Measurements from ENCODE around the gene CSNK1E. TPM values are rescaled to one million over a fixed set of nuclear protein-coding genes. Genes with fewer than 3 reads are reported as not detected.

The CSNK1E gene
- total RNA-seq, 4 donors from 2014 or later: 112 to 246 (median 160) TPM

- no peak for DNase-seq (ENCODE audit: low spot score in 2 of 2)
- Histone ChIP-seq H3K4me3 (no peak overlapping the region), H3K27me3 (no peaks in the 10 kb centered on the region), H3K27ac (peak overlapping the region; percentile 53), H3K36me3 (no peaks in the 10 kb centered on the region), H3K9me3 (no peaks in the 10 kb centered on the region), H3K4me1 (peaks cover 57% of the 10 kb centered on the region)
- 75% methylated on average over 4 of the region's 4 CpGs for WGBS
- TF ChIP-seq EP300 (IDR thresholded peaks at IDR 0.05) (no peak), CTCF (IDR thresholded peaks at IDR 0.05) (no peak), POLR2AphosphoS5 (IDR thresholded peaks at IDR 0.05) (no peak), POLR2A (IDR thresholded peaks at IDR 0.05) (no peak)
These were observed 59.5 kb downstream of the CSNK1E start for GRCh38 chr22:38257650-38258250.

DNA sequence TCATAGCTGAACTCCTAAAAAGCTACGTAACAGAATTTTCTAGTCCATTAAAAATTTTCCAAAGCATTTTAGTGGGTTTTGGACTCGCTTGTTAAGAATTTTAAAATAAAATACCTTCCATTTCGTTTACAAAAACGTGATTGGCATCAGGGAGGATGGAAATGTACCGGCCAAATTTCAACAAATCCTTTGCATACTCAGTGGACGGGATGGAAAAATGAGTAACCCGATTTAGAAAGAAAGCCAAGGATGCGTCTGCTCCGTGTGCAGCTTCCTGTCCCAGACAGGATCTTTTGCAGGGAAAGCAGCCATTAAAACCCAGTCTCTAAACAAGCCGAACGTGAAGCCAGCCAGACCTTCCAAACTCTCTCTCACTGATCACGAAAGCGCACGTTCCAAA, 60.1 kb downstream of the CSNK1E start:
- no peaks in the 10 kb centered on the region for H3K27me3 ChIP-seq
- H3K4me3 ChIP-seq: no peak overlapping the region

DNA sequence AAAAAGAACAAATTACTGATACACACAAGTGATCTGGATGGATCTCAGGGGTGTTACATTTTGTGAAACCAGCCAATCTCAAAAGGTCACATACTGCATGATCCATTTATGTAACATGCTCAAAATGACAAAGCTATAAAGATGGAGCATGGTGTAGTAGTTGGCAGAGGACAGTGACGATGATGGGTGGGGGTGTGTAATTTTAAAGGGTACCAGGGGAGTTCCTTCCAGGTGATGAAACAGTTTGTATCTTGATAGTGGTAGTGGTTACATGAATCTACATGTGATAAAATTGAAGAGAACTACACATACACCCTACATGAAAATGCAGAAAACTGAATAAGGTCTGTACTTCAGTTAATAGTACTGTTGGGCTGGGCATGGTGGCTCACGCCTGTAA, 61.5 kb downstream of the CSNK1E start:
- Histone ChIP-seq H3K36me3 (no peaks in the 10 kb centered on the region), H3K4me3 (no peak overlapping the region), H3K9me3 (no peaks in the 10 kb centered on the region), H3K27me3 (no peaks in the 10 kb centered on the region), H3K4me1 (peaks cover 46% of the 10 kb centered on the region), H3K27ac (no peak overlapping the region)
- WGBS: 92% methylated on average over 2 of the region's 2 CpGs
- TF ChIP-seq POLR2A (IDR thresholded peaks at IDR 0.05) (no peak), POLR2AphosphoS5 (IDR thresholded peaks at IDR 0.05) (no peak), CTCF (IDR thresholded peaks at IDR 0.05) (no peak), EP300 (IDR thresholded peaks at IDR 0.05) (no peak)
- DNase-seq (ENCODE audit: low spot score in 2 of 2): no peak

More for the DNA sequence above, 60.1 kb downstream of the CSNK1E start:
- Histone ChIP-seq H3K4me1 (peaks cover 51% of the 10 kb centered on the region), H3K9me3 (no peaks in the 10 kb centered on the region), H3K27ac (peak overlapping the region; percentile 53), H3K36me3 (no peaks in the 10 kb centered on the region)
- 42% methylated on average over 14 of the region's 14 CpGs for WGBS
- TF ChIP-seq POLR2AphosphoS5 (IDR thresholded peaks at IDR 0.05) (no peak), EP300 (IDR thresholded peaks at IDR 0.05) (no peak), POLR2A (IDR thresholded peaks at IDR 0.05) (no peak), CTCF (IDR thresholded peaks at IDR 0.05) (no peak)
- DNase-seq (ENCODE audit: low spot score in 2 of 2): no peak

- TF ChIP-seq POLR2A (IDR thresholded peaks at IDR 0.05): no peak
- no peak for TF ChIP-seq POLR2AphosphoS5 (IDR thresholded peaks at IDR 0.05)
- TF ChIP-seq CTCF (IDR thresholded peaks at IDR 0.05): no peak
- no peak for TF ChIP-seq EP300 (IDR thresholded peaks at IDR 0.05)
- Histone ChIP-seq H3K27me3 (no peaks in the 10 kb centered on the region), H3K36me3 (peaks cover 11% of the 10 kb centered on the region), H3K4me1 (peaks cover 33% of the 10 kb centered on the region), H3K27ac (no peak overlapping the region), H3K9me3 (no peaks in the 10 kb centered on the region), H3K4me3 (no peak overlapping the region)
- 78% methylated on average over 5 of the region's 7 CpGs for WGBS
- DNase-seq (ENCODE audit: low spot score in 2 of 2): no peak
These were observed 65.9 kb downstream of the CSNK1E start for GRCh38 chr22:38251341-38251692.

- Histone ChIP-seq H3K27me3 (no peaks in the 10 kb centered on the region), H3K9me3 (no peaks in the 10 kb centered on the region), H3K4me3 (no peak overlapping the region), H3K4me1 (peaks cover 35% of the 10 kb centered on the region), H3K36me3 (peaks cover 16% of the 10 kb centered on the region), H3K27ac (no peak overlapping the region)
- WGBS: 74% methylated on average over 13 of the region's 13 CpGs
- DNase-seq (ENCODE audit: low spot score in 2 of 2): no peak
- TF ChIP-seq CTCF (IDR thresholded peaks at IDR 0.05) (no peak), EP300 (IDR thresholded peaks at IDR 0.05) (no peak), POLR2AphosphoS5 (IDR thresholded peaks at IDR 0.05) (no peak), POLR2A (IDR thresholded peaks at IDR 0.05) (no peak)
These were observed 66.4 kb downstream of the CSNK1E start for GRCh38 chr22:38250643-38251340.
